ENCODE data around the gene RAD51B.
"Not testable (repeated sequence)": the region's sequence is repeated elsewhere in the genome, so short reads cannot be mapped to it uniquely, and the experiment has no call there.

Gene RAD51B

DNA sequence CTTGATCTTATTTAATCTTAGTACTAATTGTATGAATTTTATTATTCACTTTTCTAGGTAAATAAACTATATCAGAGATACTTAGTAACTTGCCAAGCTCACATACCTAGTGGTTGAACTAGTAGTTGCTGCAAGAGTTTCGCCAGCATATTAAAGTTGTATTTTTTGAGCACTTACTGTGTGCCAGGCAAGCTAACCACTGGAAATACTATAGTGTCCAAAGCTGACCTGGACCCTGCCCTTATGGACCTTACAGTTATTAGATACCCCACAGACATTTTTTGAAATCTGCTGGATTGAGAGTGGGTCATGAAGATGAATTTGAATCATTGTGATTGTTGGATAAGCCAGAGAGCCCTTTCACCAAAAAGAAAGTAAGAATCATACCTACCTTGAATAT, 125.0 kb downstream of the RAD51B start:
- no peak for DNase-seq (ENCODE audit: low read depth in 3 of 3)

DNA sequence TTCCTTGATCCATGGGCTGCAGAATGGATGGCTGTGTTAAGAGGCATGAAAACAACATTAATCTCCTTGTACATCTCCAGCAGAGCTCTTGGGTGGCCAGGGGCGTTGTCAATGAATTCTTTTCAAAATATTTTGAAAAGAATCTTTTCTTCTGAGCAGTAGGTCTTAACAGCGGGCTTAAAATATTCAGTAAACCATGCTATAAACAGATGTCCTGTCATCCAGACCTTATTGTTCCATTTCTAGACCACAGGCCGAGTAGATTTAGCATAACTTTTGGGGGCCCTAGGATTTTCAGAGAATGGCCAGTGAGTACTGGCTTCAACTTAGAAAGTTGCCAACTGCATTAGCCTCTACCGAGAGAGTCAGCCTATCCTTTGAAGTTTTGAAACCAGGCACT, 130.2 kb downstream of the RAD51B start:
- no peak for DNase-seq (ENCODE audit: low read depth in 3 of 3)

DNA sequence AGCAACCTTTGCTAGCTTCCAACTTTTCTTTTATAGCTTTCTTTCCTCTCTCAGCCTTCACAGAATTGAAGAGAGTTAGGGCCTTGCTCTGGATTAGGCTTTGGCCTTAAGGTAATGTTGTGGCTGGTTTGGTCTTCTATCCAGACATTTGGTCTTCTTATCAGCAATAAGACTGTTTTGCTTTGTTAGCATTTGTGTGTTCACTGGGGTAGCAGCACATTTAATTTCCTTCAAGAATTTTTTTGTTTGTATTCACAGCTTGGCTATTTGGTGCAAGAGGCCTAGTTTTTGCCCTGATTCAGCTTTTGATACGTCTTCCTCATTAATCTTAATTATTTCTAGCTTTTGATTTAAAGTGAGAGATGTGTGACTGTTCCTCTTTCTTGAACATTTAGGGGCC, 130.8 kb downstream of the RAD51B start:
- no peak for DNase-seq (ENCODE audit: low read depth in 3 of 3)

DNA sequence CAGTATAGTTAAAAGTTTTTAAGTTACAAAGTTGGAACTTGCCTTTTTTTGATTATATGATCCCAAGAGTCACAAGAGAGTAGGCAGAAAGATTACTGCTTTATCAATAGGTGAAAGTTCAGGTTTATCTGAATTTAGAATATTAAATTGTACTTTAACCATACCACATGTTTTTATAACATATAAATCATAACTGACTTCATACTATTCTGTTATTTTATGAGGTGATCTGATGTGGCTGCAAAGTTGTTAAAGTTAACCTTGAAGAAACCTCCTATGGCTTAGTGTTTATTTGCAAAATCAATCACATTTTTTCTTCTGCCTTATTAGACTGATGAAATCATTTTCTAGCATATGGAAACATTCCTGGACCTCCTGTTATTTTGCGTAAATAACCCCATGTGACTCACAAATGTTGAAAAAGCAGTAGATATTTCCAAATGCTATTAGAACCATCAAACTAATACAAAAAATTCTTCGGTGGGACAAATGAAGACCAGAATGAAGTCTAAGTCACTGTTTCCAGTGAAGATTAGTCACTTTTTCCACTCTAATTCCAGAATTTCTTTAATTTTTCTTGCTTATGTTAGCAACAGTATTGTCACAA, 132.1 kb downstream of the RAD51B start:
- DNase-seq (ENCODE audit: low read depth in 3 of 3): no peak

DNA sequence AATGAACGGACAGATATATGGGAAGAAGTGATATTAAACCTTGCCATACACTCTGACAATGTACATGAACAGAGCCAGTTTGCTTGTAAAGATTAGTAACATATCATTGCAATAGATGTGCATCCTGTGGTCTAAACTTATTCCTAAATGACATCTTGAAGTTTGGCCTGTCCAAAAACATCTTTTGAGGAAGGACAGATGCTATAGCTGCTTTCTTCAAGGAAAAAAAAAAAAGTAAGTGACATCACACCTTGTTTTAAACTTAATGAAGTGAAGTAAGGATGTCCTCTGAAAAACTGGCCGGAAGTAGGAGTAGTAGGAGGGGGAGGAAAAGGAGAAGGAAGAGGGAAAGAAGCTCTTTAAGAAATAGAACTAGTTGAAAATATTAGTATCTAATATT, 132.8 kb downstream of the RAD51B start:
- DNase-seq (ENCODE audit: low read depth in 3 of 3): no peak

DNA sequence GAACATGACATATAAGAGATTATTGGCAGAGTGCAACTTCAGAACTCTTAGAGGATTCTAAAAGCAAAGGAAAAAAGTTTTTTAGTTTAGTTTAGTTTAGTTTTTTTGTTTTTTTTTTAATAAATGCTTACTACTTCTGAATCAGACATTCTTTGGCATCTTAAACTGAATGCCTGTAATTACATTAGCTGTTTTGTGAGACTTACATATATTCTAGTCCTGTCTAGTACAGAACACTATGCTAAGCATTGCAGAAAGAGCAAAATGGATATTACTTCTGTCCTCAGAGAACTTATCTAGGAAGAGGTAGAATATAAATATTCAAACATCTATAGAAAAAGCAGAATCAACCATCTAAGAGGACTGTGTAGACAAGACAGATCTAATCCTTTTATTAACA, 133.2 kb downstream of the RAD51B start:
- no peak for DNase-seq (ENCODE audit: low read depth in 3 of 3)

DNA sequence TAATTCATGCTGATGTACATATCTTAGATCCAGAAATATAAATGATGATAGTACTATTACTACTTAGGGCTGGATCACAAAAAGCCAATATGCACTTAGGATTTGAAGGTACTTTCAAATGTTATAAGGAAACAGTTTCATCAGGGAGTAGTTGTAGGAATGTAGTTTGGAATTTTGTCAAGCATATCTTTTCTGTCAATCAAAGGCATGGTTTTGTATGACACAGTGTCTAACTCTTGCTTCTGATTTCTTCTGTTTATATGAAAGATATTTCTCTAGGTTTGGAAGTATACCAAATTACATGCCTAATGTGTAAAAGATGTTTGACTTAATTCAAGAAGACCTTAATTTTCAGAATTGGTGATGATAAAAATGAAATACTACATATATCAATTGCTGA, 135.7 kb downstream of the RAD51B start:
- no peak for DNase-seq (ENCODE audit: low read depth in 3 of 3)

DNA sequence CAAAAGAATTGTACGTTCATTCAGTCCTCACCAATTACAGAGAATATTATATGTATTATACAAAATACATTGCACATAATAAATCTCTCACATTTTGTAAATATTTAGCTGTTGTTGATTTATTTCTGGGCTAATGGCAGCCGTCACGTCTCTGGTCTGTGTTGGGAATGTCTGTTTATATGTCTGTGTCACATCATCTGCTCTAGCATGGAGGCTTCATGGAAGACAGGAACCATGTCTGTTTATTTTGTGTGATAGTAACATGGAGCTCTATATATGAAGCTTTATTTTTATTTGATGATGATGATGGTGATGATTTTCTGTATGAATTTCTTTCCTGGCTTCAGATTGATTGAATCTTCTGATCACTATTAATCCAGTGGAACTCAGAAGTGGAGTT, 138.4 kb downstream of the RAD51B start:
- DNase-seq (ENCODE audit: low read depth in 3 of 3): no peak

DNA sequence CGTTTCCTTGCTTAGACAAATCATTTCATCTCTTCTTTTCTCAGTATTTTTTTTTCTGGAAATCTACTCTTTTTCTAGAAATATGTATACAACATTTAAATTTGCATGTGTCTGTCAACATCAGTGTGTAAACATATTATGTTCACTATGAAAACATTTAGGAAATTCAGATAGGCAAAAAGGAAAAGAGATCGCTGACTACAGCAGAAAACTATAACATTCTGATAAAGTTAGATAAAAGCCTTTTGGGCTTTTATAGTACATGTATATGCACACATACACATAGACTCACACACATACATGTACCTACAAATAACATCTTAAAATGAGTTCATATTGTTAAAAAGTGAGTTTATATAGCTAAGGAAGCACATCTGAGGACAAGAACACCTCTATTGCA, 142.1 kb downstream of the RAD51B start:
- no peak for DNase-seq (ENCODE audit: low read depth in 3 of 3)

DNA sequence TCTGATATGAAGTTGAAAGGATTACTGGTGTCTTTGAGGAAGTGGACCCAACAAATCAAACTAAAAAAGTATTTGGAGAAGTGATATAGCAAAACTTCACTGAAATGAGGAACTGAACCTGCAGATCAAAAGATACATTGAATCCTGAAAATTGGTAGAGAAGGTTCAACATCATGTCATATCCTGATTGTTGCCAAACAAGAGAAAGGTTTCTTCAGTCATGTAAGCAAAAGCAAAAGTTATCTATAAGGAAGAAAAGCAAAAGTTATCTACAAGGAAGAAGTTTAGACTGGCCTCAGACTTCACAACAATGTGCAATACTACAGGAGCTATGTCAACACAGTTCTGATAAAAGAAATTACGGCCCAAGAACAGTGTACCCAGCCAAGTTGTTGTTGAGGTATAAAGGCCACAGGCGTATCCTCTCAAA, 142.7 kb downstream of the RAD51B start:
- no peak for DNase-seq (ENCODE audit: low read depth in 3 of 3)

DNA sequence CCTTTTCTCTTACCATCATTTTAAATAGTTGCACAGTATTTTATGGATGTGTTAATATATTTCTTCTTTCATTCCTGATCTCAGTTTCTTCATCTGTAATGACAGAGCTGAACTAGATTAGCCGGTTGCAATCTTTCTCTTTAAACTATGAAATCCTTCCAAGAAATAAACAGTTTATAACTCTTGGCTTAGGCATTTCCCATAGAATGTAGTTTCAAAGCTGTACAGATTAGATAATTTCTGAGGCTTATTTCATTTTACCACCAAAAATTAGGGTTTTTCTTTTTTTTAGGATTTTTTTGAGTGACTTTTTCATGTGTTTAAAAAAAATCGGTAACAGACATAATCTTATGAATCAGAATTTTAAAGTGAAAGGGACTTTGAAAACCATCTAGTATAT, 144.0 kb downstream of the RAD51B start:
- no peak for DNase-seq (ENCODE audit: low read depth in 3 of 3)

DNA sequence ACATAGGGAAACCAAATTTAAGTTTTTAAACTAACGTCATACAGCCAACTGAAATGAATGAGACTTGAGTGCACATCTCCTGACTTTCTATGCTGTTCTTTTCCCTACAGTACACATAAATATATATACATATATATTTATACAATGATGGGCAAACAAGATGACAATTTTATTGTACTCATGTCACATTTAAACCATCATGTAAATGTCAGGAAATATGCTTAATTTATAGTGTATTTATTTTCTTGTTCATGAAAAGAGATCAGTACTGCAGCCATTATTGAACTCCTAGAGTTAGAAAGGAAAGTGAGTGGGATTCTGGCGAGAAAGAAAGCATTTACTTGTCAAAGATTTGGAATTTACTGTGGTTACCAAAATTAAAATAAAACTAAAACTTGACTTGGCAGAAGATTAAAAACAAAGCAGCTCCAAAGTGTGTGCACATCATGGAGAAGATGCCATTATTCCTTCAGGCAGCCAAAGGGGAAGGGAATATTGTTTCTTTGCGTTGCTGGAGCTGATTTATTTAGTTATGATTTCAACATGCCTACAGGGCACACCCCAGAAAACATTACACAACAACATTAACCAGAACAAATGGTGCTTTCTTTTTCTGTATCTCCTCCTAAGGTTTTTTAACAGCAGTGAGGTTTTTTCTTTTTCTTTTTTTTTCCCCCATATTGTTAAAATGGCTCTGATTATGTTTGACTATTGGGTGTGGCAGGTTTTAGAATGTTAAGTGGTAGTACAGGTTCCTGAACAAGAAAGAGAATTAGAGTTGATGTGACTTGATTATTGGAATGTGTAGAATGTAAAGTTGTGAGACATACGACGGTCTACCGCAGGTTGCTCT, 144.6 kb downstream of the RAD51B start:
- no peak for DNase-seq (ENCODE audit: low read depth in 3 of 3)

DNA sequence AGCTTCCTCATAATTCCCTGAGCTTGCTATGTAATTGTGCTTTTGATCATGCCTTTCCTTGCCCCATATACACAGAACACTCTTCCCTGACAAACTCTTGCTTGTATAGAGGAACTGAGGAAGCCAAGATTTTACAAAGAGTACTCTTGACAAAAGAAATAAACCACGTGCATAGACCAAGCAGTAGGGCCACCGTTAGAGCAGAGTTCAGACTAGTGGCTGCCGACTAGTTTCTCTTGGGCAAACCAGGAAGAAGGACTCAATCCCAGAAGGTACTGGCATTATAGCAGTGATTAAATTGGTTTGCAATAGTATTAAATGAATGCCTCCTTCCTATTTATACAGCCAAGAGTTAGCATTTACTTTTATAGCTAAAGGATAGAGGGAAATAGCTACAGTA, 146.1 kb downstream of the RAD51B start:
- DNase-seq (ENCODE audit: low read depth in 3 of 3): no peak

DNA sequence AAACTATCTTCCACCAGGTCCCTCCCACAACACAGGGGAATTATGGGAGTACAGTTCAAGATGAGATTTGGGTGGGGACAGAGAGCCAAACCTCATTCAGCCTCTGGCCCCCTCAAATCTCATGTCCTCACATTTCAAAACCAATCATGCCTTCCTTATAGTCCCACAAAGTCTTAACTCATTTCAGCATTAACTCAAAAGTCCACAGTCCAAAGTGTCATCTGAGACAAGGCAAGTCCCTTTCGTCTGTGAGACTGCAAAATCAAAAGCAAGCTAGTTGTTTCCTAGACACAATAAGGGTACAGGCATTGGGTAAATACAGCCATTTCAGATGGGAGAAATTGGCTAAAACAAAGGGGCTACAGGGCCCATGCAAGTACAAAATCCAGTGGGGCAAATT, 147.6 kb downstream of the RAD51B start:
- DNase-seq (ENCODE audit: low read depth in 3 of 3): no peak

DNA sequence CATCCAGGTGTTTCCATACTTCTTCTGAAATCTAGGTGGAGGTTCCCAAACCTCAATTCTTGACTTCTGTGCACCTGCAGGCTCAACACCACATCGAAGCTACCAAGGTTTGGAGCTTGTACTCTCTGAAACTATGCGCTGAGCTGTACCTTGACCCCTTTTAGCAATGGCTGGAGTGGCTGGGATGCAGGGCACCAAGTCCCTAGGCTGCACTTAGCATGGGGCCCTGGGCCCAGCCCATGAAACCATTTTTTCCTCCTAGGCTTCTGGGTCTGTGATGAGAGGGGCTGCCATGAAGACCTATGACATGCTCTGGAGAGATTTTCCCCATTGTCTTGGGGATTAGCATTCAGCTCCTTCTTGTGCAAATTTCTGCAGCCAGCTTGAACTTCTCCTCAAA, 148.4 kb downstream of the RAD51B start:
- not testable (repeated sequence) for DNase-seq (ENCODE audit: low read depth in 3 of 3)

DNA sequence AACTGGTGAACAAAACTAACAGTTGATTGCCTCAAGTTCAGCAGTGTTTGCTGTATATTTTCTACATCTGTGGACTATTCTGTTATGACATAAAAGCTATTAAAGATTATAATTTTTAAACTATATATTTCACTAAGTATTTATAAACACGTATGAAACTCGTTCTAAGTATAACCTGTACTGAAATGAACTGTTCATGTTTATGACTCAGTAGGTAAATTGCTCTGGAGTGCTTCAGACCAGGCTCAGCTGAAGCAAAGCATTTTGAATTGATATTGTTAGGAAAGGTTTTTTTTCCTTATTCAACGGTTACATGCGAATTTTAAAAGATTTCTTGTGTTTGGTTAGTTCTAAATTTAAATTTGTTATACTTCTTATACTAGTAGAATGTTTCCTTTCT, 151.3 kb downstream of the RAD51B start:
- no peak for DNase-seq (ENCODE audit: low read depth in 3 of 3)

DNA sequence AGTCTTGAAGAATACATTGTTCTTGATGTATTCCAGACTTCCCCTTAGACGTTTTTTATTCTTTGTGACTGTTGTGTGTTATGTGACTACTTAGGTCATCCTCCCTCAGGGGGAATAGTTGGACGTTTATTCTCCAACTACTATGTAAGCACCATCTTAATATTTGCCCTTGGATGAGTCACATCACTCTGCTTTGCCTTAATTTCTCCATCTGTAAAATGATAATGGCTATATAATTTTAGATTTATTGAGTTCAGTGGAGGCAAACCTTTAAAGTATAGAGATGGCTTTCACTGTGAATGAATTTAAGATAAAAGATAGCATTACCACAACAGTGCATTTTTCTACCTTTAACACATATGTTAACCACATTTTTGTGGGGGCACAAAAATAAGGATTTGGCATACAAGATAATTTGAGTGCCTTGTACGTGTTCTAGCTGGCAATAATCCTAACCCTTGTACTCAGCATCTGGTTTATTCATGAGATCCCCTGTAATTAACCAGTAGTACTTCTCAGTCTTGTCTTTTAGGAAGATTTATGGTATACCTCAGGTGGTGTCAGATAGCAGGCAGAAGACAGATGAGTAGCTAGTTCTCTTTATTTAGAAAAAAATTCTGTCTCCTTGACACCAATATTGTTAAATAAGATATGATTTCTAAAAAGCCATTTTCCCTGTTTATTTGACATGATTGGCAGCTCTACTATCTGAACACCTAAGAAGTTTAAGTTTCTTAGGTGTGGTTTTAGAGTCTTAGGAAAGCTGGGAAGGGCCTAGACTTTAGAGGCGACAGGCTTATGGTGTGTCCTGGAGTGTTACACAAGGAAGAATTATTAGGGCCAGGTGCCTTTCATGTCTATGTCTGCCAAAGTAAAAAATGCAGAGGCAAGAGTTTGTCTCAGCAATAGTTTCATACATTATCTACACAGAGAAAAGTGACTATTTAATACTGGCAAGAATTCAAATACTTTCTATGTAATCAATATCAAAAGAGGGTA, 152.3 kb downstream of the RAD51B start:
- no peak for DNase-seq (ENCODE audit: low read depth in 3 of 3)

DNA sequence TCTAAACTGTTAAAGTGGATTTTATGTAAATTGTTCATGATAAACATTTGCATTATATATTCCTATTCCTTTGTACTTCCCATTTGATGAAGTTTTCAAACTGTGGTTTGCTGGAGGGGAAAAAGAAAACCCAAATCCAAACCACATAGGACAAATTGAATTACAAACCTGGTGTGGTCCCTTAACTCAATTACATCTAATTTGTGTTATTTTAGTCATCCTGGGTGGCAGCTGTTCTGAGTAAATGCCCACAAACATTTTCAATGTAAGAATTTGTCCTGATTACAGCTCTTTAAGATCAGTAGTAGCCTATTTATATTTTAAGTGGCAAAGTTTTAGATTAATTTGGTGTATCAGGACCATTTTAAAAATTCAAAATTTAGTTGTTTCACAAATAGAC, 153.9 kb downstream of the RAD51B start:
- no peak for DNase-seq (ENCODE audit: low read depth in 3 of 3)

DNA sequence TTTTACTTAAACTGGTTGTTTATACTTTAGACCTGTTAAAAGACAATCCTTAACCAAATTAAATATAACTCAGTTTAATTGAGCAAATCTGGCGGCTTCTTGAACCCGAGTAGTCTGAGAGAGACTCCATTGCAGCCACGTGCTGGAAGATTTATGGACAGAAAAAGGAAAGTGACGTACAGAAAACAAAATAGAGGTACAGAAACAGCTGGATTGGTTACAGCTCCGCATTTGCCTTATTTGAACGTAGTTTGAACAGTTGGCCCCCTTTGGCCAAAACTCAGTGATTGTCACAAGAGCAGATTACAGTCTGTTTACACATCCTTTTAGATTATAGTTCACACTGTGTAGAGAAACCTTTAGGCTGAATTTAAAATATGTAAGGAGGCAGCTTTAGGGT, 155.9 kb downstream of the RAD51B start:
- no peak for DNase-seq (ENCODE audit: low read depth in 3 of 3)

DNA sequence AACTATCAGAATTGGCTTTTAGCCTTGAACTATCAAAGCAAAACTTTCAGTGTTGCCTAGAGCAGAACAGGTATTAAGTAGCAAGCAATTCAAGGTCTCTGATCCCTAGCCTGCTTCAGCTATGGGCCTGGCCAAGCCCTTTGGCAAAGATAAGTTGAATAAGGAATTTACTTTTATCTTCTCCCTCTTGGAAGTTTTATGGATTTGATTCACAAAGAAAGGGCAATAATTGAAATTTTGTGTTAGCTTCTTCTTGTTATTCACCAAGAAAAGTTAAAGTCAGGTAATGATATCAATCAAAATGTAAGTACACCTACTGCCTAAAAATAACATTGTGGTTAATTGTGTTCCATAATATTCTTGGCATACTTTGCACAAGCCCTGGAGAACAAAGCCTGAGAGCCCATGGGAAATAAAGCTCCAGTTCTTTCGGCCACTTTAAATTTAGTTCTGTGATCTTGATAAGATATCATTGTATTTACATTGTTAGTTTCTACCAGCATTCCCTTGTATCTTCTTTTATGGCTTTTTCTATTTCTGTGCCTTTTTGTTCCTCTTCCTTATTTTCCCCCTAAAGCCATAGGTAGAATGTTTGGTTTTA, 158.0 kb downstream of the RAD51B start:
- no peak for DNase-seq (ENCODE audit: low read depth in 3 of 3)

DNA sequence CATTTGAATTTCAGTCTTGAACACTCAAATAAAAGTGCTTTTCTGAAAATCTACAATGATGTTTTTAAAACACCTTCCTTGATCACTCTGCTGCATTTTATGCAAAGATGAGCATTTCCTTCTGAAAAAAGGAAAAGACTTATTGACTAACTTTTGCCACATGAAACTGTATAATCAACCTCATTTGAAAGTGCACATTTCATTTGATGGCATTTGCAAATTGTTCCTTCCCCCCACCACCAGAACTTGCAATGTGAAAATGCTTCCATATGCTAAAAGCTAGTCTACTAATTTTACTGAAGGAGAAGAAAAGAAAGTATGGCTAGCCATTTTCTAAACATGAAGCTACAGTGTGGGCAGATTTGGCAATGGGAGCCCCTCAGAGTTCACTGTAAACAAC, 159.2 kb downstream of the RAD51B start:
- DNase-seq (ENCODE audit: low read depth in 3 of 3): no peak

All from stimulated activated CD4-positive, alpha-beta T cell treated with anti-CD3 and anti-CD28 coated beads, TNF-alpha, amount 100 ng/mL, for 4 hours (primary cell).